ENCODE results near the gene SLC26A9.

Gene SLC26A9

DNA sequence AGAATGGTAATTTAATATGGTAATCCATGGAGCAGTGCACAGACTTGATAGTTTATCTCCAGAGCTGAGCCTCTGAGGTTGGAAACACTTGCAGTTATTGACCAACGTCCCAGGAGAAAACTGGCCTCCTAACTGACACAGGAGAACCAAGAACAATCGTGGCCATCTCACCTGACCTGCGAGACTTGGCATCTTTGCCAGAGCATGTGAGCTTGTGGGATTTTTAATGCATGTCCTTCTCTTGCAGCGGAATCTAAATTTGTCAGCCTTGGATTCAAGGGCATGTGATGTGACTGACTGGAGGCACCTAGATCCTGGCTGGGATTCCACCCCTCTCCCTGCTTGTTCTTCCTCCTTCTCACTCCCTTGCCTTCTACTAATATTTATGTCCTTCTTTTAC, 27.8 kb upstream of the SLC26A9 start:
- Histone ChIP-seq H3K9me3 (ENCODE audit: low read length) (no peaks in the 10 kb centered on the region), H3K9ac (ENCODE audit: low read length) (no peak overlapping the region), H3K36me3 (ENCODE audit: insufficient read depth, low read length) (no peaks in the 10 kb centered on the region), H3K27ac (ENCODE audit: low read depth, low read length) (no peak overlapping the region), H3K4me3 (ENCODE audit: low read depth in 1 of 2, low read length in 2 of 2) (no peak overlapping the region), H3K27me3 (ENCODE audit: control insufficient read depth in 1 of 2, insufficient read depth in 2 of 2, low read length in 2 of 2) (no peaks in the 10 kb centered on the region), H3K4me1 (ENCODE audit: insufficient read depth, low read length) (no peaks in the 10 kb centered on the region)

DNA sequence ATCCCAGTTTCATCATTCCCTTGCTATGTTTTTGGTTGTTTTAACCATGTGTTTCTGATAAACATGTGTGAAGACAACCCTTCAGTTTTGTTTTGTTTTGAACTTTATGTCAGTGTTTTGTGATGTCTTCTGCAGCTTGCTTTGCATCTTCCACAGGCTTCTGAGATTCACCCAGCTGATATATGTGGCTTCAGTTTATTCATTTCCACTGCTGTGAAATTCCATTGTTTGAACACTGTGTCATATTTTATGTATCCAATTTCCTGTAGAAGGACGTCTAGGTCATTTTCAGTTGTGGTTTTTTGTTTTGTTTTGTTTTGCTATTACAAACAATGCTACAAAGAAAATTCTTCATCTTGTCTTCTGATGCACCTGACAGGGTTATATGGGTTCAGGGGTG, 27.2 kb upstream of the SLC26A9 start:
- no peaks in the 10 kb centered on the region for H3K4me1 ChIP-seq (ENCODE audit: insufficient read depth, low read length)
- H3K9me3 ChIP-seq (ENCODE audit: low read length) = no peaks in the 10 kb centered on the region
- H3K36me3 ChIP-seq (ENCODE audit: insufficient read depth, low read length) = no peaks in the 10 kb centered on the region
- no peak overlapping the region for H3K9ac ChIP-seq (ENCODE audit: low read length)
- no peak overlapping the region for H3K4me3 ChIP-seq (ENCODE audit: low read depth in 1 of 2, low read length in 2 of 2)
- H3K27me3 ChIP-seq (ENCODE audit: control insufficient read depth in 1 of 2, insufficient read depth in 2 of 2, low read length in 2 of 2) = no peaks in the 10 kb centered on the region
- H3K27ac ChIP-seq (ENCODE audit: low read depth, low read length) = no peak overlapping the region

DNA sequence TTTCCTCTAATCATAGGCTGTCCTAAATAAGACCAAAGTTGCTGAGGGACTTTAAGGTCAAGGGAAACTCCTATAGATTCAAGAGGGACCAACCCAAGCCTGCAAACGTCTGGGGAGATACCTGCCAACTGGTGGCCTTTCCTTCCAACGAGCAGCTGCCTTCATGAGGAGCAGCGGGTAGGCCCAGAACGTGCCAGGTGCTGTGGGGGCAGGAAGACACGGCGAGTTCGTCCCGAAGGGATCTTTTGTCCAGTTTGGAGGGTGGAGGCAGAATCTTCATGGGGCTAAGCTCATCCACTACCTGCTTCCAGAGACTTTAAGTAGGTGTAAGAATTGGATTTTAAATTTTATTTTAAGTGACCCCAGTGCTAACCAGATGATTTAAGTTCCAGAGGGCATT, 26.0 kb upstream of the SLC26A9 start:
- Histone ChIP-seq H3K27ac (ENCODE audit: low read depth, low read length) (no peak overlapping the region), H3K36me3 (ENCODE audit: insufficient read depth, low read length) (no peaks in the 10 kb centered on the region)

DNA sequence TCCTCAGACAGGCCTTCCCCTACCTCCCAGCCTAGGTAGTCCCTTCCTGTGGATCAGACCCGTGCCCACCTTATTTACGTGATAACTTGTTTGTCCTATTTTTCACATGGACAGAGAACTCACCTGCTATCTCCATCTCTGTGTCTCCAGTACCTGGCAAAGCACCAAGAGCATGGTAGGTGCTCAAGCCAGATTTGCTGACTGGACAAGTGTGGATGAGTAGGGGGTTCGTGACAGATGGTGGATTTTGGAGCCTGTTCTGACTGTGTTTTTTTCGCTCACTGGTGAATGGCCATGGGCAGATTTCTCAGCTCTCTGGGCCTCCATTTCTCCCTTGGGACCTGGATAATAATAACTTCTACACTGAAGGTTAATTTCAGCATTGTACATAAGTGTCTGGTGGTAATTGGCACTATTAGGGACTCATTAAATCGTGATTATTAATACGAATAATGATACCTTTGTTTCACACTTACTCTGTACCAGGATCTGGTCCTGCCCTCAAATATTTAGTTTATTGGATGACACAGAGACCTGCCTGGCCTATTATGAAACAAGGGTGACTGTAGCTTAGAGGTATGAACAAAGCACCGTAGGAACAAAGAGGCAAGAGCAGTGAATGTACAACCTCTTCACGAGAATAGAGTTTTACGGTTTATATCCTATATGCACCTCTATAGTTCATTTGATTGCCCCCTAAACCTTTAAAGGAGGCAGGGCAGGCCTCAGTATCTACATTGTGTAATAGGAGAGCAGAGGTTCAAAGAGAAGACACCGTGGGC, 24.5 kb upstream of the SLC26A9 start:
- no peaks in the 10 kb centered on the region for H3K4me1 ChIP-seq (ENCODE audit: insufficient read depth, low read length)
- no peaks in the 10 kb centered on the region for H3K9me3 ChIP-seq (ENCODE audit: low read length)
- no peak overlapping the region for H3K4me3 ChIP-seq (ENCODE audit: low read depth in 1 of 2, low read length in 2 of 2)
- no peak overlapping the region for H3K27ac ChIP-seq (ENCODE audit: low read depth, low read length)
- no peaks in the 10 kb centered on the region for H3K27me3 ChIP-seq (ENCODE audit: control insufficient read depth in 1 of 2, insufficient read depth in 2 of 2, low read length in 2 of 2)
- H3K36me3 ChIP-seq (ENCODE audit: insufficient read depth, low read length) = no peaks in the 10 kb centered on the region
- no peak overlapping the region for H3K9ac ChIP-seq (ENCODE audit: low read length)

More for the DNA sequence above, 26.0 kb upstream of the SLC26A9 start:
- no peaks in the 10 kb centered on the region for H3K27me3 ChIP-seq (ENCODE audit: control insufficient read depth in 1 of 2, insufficient read depth in 2 of 2, low read length in 2 of 2)
- H3K9ac ChIP-seq (ENCODE audit: low read length) = no peak overlapping the region
- no peak overlapping the region for H3K4me3 ChIP-seq (ENCODE audit: low read depth in 1 of 2, low read length in 2 of 2)
- H3K4me1 ChIP-seq (ENCODE audit: insufficient read depth, low read length) = no peaks in the 10 kb centered on the region
- H3K9me3 ChIP-seq (ENCODE audit: low read length) = no peaks in the 10 kb centered on the region

DNA sequence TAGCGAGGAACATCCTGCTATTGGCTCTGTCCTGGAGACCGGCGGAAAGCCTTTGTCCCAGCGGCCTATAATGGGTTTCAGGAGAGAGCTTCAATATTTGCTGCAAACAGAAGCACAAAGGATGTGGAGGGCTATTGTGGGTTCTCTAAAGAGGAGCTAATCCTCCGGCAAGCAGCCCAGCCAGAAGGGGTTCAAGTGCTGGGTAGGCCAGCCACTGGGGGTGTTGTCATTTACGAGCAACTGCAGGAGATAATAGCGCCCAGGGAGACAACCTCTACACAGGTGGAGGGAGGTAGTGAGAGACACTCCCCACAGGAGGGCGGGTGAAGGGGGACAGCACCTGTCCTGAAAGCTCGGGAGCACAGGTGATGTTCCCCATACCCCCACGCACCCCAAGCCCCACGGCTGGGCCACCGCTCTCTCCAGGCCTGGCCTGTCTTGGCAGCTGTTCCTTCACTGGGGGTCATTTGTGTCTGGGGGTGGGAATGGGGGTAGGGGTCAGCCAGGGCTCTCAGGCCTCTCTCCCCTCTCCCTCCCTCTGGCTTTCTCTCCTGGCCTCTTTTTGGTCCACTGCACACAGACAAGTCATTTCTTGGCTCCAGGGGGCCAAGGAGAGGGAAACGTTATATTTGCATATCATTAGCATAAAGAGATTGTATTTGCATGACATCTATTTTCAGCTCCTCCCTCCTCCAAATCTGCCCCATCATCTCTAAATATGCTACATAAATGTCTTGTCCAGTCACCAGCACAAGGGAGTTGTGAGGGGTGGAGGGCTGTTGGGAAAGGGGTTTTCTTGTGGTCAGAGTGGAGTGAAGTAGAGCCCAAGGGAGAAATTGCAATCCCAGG, 22.0 kb upstream of the SLC26A9 start:
- Histone ChIP-seq H3K36me3 (ENCODE audit: insufficient read depth, low read length) (no peaks in the 10 kb centered on the region), H3K9ac (ENCODE audit: low read length) (no peak overlapping the region), H3K4me1 (ENCODE audit: insufficient read depth, low read length) (no peaks in the 10 kb centered on the region), H3K4me3 (ENCODE audit: low read depth in 1 of 2, low read length in 2 of 2) (no peak overlapping the region), H3K27me3 (ENCODE audit: control insufficient read depth in 1 of 2, insufficient read depth in 2 of 2, low read length in 2 of 2) (no peaks in the 10 kb centered on the region), H3K27ac (ENCODE audit: low read depth, low read length) (no peak overlapping the region), H3K9me3 (ENCODE audit: low read length) (no peaks in the 10 kb centered on the region)

DNA sequence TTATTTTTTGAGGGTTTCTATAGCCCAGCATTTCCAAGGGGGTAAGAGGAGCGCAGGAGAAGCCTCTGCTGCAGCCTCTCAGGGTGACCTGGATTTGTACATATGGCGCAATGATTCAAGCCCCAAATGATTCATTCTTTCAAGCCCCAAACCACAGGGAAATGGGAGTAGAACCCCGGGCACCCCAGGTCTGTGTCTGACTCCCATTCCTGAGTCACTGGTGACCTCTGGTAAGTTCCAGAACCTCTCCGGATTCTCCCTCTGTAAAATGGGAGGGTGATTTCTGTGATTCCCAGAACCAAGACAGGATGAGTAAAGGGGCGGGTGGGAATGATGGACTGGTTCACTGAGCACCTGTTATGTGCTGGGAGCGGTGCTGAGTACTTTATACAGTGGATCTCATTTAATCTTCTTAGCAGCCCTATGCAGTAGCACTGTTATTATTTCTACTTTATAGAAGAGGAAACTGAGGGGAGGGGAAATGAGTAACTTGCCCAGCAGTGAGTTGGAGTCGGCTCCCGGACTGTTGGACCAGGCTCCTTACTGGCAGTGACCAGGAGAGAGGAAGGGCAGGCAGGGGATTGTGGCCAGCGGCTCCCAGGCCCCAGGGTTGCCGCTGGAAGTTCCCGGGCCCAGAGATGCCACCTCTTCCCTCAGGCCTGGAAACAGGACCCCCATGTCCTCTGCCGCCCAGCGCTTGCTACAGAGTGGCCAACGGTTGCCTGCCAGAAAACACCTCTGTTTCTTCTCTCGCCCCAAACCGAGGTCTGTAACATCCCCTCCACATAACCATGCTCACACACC, 20.3 kb upstream of the SLC26A9 start:
- H3K27ac ChIP-seq (ENCODE audit: low read depth, low read length) = no peak overlapping the region
- no peak overlapping the region for H3K9ac ChIP-seq (ENCODE audit: low read length)
- H3K36me3 ChIP-seq (ENCODE audit: insufficient read depth, low read length) = no peaks in the 10 kb centered on the region
- H3K9me3 ChIP-seq (ENCODE audit: low read length) = no peaks in the 10 kb centered on the region
- no peak overlapping the region for H3K4me3 ChIP-seq (ENCODE audit: low read depth in 1 of 2, low read length in 2 of 2)
- no peaks in the 10 kb centered on the region for H3K4me1 ChIP-seq (ENCODE audit: insufficient read depth, low read length)
- no peaks in the 10 kb centered on the region for H3K27me3 ChIP-seq (ENCODE audit: control insufficient read depth in 1 of 2, insufficient read depth in 2 of 2, low read length in 2 of 2)

DNA sequence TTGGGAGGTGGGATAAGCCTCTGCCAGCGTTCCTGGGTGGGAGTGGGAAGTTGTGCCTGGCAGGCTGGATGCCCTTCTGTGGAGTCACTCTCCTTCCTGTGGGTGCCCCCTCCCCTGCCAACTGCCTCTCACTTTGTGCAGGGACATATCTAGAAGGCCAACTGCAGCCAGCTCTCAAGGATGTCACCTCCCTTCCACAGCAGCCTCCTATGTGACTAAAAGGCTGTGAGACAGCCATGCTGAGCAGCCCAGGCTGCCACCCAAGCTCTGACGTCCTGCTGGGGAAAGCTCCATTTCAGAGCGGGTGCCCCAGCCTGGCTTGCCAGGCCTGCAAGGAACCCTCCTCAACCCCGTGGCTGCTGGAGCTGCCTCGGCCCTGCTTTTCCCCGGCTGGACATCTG, 19.6 kb upstream of the SLC26A9 start:
- Histone ChIP-seq H3K9me3 (ENCODE audit: low read length) (no peaks in the 10 kb centered on the region), H3K36me3 (ENCODE audit: insufficient read depth, low read length) (no peaks in the 10 kb centered on the region), H3K9ac (ENCODE audit: low read length) (no peak overlapping the region), H3K27ac (ENCODE audit: low read depth, low read length) (no peak overlapping the region), H3K27me3 (ENCODE audit: control insufficient read depth in 1 of 2, insufficient read depth in 2 of 2, low read length in 2 of 2) (no peaks in the 10 kb centered on the region), H3K4me1 (ENCODE audit: insufficient read depth, low read length) (no peaks in the 10 kb centered on the region), H3K4me3 (ENCODE audit: low read depth in 1 of 2, low read length in 2 of 2) (no peak overlapping the region)

DNA sequence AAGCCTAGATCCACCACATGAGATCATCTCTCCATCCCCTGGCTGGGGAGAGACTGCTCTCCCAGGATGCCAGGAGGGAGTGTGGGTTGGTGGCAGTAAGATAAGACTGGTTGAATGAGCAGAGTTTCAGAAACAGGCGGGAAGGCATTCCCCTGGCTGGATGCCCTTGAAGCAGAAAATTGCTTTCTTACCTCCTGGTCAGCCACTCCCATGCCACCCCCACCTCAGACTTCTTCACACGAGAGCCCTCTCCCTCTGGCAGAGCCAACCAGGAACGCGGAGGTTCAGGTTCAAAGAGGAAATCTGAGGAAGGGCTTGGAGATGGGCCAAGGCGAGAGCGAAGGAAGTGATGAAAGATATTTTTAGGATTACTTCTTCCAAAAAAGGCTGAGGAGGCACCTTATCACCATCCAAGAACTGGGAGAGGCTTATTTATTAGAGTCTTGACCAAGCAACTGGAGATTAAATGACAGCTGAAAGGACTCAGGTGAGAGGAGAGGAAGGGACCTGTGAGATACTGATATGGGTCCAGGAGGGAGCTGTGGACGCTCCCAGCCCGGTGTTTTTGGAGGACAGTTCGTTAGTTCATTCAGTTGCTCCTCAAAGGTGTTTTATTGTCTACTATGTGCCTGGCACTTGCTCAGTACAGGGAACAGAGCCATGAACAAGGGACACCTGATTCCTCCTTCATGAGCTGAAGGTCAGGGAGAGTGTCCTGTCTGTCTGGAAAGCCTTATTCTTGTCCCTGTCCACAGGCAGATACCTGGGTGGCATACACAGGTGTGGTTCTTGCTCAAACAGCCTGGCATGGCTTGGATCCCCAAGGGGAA, 18.9 kb upstream of the SLC26A9 start:
- Histone ChIP-seq H3K27me3 (ENCODE audit: control insufficient read depth in 1 of 2, insufficient read depth in 2 of 2, low read length in 2 of 2) (no peaks in the 10 kb centered on the region), H3K36me3 (ENCODE audit: insufficient read depth, low read length) (no peaks in the 10 kb centered on the region), H3K4me1 (ENCODE audit: insufficient read depth, low read length) (no peaks in the 10 kb centered on the region), H3K9ac (ENCODE audit: low read length) (no peak overlapping the region), H3K9me3 (ENCODE audit: low read length) (no peaks in the 10 kb centered on the region), H3K27ac (ENCODE audit: low read depth, low read length) (no peak overlapping the region), H3K4me3 (ENCODE audit: low read depth in 1 of 2, low read length in 2 of 2) (no peak overlapping the region)

DNA sequence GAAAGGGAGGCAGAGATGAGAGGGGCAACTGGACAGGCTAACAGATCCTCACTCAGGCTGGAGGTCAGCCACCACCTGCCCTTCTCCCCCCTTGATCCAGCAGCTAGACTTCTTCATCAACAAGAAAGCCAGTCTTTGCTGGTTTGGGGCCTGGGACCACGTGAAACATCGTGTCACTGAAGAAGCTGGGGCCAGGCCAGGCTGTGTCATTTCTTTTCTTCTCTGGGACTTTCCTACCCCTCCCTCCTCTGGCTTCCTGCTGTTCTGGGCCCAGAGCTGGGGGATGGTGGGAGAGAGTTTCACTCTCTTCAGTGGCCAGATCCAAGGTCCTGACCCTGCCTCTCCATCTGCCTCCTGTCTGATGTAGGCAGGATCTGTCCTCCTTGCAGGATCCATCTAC, 18.1 kb upstream of the SLC26A9 start:
- no peaks in the 10 kb centered on the region for H3K9me3 ChIP-seq (ENCODE audit: low read length)
- no peak overlapping the region for H3K4me3 ChIP-seq (ENCODE audit: low read depth in 1 of 2, low read length in 2 of 2)
- no peaks in the 10 kb centered on the region for H3K4me1 ChIP-seq (ENCODE audit: insufficient read depth, low read length)
- H3K36me3 ChIP-seq (ENCODE audit: insufficient read depth, low read length) = no peaks in the 10 kb centered on the region
- no peak overlapping the region for H3K27ac ChIP-seq (ENCODE audit: low read depth, low read length)
- no peak overlapping the region for H3K9ac ChIP-seq (ENCODE audit: low read length)
- H3K27me3 ChIP-seq (ENCODE audit: control insufficient read depth in 1 of 2, insufficient read depth in 2 of 2, low read length in 2 of 2) = no peaks in the 10 kb centered on the region

DNA sequence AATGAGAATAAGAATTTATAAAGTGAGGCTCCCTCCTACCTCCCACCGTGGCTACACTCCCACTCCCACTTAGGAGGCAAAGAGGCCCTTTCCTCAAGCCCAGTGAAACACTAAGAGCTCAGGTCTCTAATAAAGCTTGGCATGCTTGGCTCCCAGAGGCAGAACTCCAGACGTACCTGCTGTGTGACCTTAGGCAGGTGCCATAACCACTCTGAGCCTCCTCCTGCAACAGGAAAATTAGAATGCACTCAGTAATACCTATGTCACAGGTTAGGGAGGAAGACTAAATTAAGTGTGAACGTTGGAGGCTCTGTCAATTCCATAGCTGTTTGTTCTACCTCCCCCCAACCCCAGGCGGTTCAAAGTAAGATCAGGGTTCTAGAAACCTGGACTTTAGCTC, 16.5 kb upstream of the SLC26A9 start:
- H3K27me3 ChIP-seq (ENCODE audit: control insufficient read depth in 1 of 2, insufficient read depth in 2 of 2, low read length in 2 of 2) = no peaks in the 10 kb centered on the region
- H3K4me3 ChIP-seq (ENCODE audit: low read depth in 1 of 2, low read length in 2 of 2) = no peak overlapping the region
- no peak overlapping the region for H3K27ac ChIP-seq (ENCODE audit: low read depth, low read length)
- no peak overlapping the region for H3K9ac ChIP-seq (ENCODE audit: low read length)
- no peaks in the 10 kb centered on the region for H3K9me3 ChIP-seq (ENCODE audit: low read length)
- no peaks in the 10 kb centered on the region for H3K4me1 ChIP-seq (ENCODE audit: insufficient read depth, low read length)
- no peaks in the 10 kb centered on the region for H3K36me3 ChIP-seq (ENCODE audit: insufficient read depth, low read length)

DNA sequence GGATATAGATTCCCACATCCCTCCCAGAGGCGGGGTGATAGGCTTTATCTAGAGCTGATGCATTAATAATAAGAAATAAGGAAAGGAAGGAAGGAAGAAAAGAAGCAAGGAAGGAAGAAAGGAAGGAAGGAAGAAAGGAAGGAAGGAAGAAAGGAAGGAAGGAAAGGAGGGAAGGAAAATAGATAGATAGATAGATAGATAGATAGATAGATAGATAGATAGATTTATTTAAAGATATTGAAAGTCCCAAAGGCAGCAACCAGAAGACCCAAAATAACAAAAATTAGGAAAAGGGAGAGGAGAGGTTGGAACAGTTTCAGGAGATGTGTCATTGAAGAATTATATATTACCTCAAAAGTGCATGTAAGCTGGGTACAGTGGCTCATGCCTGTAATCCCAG, 12.2 kb upstream of the SLC26A9 start:
- H3K9ac ChIP-seq (ENCODE audit: low read length) = no peak overlapping the region
- H3K36me3 ChIP-seq (ENCODE audit: insufficient read depth, low read length) = no peaks in the 10 kb centered on the region
- H3K9me3 ChIP-seq (ENCODE audit: low read length) = no peaks in the 10 kb centered on the region
- H3K4me3 ChIP-seq (ENCODE audit: low read depth in 1 of 2, low read length in 2 of 2) = no peak overlapping the region
- H3K27ac ChIP-seq (ENCODE audit: low read depth, low read length) = no peak overlapping the region
- no peaks in the 10 kb centered on the region for H3K4me1 ChIP-seq (ENCODE audit: insufficient read depth, low read length)
- no peaks in the 10 kb centered on the region for H3K27me3 ChIP-seq (ENCODE audit: control insufficient read depth in 1 of 2, insufficient read depth in 2 of 2, low read length in 2 of 2)
